GM19238 (cell line): Measurements from ENCODE around the gene OTUD5.

Experiments used
- DNase-seq: peaks from one replicate; pipeline ENCODE4 v3.0.0; 2011; ENCODE audit warnings: low spot score; ENCODE audit not compliant: insufficient read length

The OTUD5 gene

DNA sequence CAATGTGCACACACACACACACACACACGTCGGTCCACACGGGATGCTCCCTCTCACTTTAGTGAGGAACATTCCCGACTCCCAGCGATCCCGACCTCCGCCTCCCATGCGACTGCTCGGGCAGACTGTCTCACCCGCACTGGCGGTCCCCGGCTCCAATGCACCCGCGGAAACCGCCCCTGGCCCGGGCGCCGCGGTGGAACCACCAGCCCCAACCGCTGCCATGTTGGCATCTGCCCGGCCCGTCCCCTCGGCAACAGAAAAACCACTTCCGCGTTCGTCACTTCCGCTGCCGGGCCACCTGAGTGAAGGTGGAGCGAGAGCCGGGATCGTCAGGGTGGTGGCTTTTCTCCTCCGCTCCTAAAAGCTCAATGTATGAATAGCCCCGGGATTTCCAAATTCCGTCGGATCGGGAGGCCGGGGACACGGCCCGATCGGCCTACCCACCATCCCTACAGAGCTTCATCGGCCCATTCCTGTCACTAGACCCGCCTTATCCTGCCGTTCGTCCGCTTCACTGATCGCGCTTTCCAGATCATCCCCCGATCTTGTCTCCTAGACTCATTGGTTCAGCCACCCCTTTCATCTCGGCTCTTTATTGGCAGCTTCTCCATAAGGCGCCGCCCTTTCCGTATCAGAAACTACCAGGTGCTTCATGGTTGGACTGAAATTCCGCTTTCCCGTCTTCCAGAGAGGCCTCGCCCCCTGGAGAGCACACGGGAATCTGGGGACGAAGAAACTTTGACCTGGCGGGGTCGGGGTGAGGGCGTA, 45.8 kb downstream of the OTUD5 start, which contains the start of gene SLC35A2:
Gene SLC35A2, minus strand, starts transcription at position 235 of the 771 bp plus-strand sequence. Its CDS starts 10 bp downstream, at position 225.
- DNase-seq, result peak; percentile 65

- DNase-seq, result no peak
These were observed 46.4 kb downstream of the OTUD5 start for GRCh38 chrX:48910926-48911411.

GRCh38 chrX:48909703-48910294, 47.6 kb downstream of the OTUD5 start:
- DNase-seq, result no peak

- no peak for DNase-seq
These were observed 48.8 kb downstream of the OTUD5 start for GRCh38 chrX:48908600-48908999.

- DNase-seq, result no peak
These were observed 52.2 kb downstream of the OTUD5 start for GRCh38 chrX:48905090-48905790.

- DNase-seq, result no peak
These were observed 52.8 kb downstream of the OTUD5 start for GRCh38 chrX:48904626-48905025.

DNA sequence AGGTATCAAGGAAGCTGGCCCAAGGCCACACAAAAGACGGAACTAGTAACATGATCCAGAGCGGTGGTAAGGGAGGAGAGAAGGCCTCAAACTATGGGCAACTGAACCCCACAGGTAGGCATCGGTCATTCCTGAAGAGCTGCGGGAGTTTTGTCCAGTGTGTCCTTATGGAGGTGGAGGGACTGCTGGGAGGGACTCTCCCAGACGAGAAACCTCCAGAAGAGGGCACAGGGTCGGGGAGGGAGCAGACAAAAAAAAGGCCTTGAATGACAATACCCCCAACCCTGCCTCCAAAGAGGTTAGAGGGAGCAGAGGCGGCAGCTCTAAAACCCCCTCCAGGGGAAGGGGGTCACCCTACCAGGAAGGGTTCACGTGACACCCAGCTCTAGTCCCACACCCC, 53.2 kb downstream of the OTUD5 start:
- DNase-seq, result no peak

DNA sequence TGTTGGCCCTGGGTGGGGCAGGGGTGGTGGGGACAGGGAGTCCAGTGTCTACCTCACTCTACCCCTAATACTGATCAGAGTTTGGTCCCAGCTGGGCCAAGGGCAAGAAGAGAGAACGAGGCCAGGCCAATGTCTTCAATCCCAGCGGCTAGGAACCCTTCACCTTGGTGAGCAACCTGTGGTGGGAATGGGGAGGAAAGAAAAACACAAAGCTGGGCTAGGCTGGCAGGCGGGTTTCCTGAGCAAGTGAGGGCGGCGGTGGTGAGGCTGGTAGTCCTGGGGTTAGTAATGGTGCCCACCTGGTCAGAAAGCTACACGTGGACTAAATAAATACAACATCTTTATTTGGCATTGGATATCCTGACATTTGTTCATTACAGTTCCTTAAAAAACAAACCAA, 54.1 kb downstream of the OTUD5 start:
- DNase-seq, result no peak

DNA sequence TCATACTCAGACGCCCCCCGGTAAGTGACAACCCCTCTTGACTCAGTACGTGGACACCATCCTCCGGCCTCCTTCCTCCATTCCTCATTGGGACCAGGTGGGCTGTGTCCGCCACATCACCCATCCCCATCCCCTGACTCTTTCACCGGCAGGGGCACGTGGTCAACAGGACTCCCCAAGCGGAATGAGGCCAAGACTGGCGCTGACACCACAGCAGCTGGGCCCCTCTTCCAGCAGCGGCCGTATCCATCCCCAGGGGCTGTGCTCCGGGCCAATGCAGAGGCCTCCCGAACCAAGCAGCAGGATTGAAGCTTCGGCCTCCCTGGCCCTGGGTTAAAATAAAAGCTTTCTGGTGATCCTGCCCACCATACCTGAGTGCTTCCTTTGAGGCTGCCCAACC, 54.6 kb downstream of the OTUD5 start:
- no peak for DNase-seq

DNA sequence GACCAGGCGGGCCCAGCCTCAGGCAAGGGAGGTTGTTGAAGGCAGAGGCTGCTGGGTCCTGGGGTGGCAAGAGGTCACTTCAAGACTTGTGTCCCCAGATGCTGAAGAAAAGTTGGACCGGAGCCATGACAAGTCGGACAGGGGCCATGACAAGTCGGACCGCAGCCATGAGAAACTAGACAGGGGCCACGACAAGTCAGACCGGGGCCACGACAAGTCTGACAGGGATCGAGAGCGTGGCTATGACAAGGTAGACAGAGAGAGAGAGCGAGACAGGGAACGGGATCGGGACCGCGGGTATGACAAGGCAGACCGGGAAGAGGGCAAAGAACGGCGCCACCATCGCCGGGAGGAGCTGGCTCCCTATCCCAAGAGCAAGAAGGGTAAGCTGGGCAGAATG, 55.3 kb downstream of the OTUD5 start:
- no peak for DNase-seq

DNA sequence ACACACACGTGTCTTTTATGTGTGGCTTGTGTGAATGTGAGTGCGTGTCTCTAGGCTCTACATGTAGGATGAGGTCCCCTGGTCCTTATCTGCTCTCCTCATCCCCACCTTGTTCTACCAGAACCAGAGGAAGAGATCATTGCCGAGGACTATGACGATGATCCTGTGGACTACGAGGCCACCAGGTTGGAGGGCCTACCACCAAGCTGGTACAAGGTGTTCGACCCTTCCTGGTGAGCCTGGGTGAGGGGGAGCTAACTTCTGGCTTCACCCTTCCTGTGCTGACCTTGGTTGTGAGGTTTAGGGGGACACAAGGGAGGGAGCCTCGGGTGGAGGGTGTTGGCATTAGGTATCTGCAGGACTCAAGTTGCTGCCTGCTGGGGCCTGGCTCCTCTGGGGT, 56.3 kb downstream of the OTUD5 start:
- no peak for DNase-seq

GRCh38 chrX:48899078-48899410, 58.4 kb downstream of the OTUD5 start:
- DNase-seq, result no peak

DNA sequence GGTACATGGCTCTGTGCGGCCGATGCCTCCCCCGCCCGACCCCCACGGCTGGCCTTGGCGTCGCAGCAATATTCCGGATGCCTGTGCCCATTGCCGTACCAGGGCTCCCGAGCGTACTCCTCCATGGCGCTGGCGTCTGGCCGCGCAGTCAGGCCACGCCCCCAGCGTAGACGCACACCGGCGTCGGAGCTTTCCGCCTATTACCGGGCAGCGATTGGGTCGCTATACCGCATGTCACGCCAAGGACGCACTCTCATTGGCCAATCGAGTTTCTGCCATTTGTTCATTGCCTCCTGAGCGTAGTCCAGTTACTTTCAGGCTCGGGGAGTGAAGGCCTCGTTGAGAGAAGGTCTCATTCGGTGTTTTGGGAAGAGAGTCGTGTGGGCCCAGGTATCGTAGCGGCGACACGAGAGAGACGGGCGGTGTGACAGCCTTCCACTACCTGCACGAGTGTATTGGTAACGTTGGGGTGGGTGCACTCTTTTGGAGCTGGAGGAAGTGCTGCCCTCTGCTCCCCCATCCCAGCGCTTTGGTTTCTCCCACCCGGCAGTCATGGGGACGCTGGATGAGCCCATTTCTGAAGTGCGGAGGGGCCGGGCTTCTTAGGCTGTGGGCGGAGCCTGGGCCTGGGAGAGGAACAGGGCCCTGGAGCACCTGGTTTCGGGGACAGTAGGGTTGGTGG, 59.6 kb downstream of the OTUD5 start, which contains the start of the genes PQBP1 and TIMM17B:
Gene PQBP1, plus strand, starts transcription at position 306 of the 682 bp plus-strand sequence. CDS start 580 bp downstream, outside the sequence.
Gene TIMM17B, minus strand, starts transcription at position 144 of the 682 bp plus-strand sequence. Its CDS starts 19 bp downstream, at position 125.
- peak; percentile 78 for DNase-seq

- no peak for DNase-seq
These were observed 60.2 kb downstream of the OTUD5 start for GRCh38 chrX:48897157-48897624.

DNA sequence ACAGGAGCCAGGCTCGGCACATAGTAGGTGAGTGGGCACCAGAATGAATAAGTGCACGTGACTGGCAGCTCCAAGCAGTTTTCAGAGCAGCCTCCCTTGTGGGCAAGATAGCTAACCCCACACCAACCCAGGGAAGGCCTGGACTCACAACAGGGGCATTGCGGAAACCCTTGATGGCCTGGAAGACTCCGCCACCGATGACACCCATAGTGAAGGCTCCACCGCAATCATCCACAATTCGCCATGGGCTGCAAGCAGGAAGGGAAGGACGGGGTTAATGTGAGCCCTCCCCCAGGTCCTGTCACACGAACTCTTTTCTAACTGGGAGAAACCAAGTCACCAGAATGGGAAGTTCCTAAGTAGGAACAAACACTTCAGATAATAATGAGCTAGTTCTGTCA, 60.8 kb downstream of the OTUD5 start:
- no peak for DNase-seq

- DNase-seq, result no peak
These were observed 62.5 kb downstream of the OTUD5 start for GRCh38 chrX:48894891-48895290.

DNA sequence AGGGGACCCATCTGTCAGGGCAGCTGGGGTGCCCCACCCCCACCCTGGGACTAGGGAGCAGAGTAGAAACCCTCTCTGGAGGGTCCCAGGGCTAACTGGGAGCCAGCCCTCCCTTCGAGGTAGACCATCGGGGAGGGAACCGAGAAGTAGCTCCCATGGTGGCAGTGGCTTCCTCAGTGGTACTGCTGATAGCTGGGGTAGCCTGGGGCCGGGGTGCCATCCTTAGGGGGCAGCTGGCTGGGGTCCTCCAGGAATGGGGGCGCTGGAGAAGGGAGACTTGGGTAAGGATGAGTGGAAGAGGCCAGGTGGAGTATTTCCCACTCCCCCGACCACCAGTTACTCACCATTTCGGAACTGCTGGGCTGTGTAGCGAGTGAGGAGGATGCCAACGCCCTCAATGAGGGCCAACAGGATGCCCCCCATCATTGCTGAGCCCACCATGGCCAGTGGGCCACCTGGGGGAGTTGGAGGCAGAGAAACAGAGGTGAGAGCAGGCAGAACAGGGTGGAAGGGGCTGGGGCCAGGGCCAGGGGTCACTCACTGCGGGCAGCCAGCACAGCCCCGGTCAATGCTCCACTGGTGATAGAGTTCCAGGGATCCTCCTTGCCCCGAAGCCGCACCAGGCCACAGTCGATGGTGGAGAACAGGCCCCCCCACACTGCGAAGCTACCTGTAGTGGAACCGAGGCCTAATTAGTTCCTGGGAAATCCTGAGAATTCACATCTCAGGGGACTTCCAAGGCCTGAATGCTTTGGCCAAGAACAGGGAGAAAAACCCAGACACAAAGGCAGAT, 63.7 kb downstream of the OTUD5 start:
- DNase-seq, result no peak

GRCh38 chrX:48892896-48893295, 64.5 kb downstream of the OTUD5 start:
- DNase-seq, result no peak

- peak; percentile 49 for DNase-seq
These were observed 65.8 kb downstream of the OTUD5 start for GRCh38 chrX:48891402-48892288.
